Neural crest cell (in vitro differentiated cells): ENCODE data around the gene FAM83D. TPM values are rescaled to one million over a fixed set of nuclear protein-coding genes. Genes with fewer than 3 reads are reported as not detected.

Experiments
- DNase-seq: peaks from one replicate; pipeline ENCODE4 v3.0.0; 2021; ENCODE audit warnings: low read depth, mixed read lengths, low spot score
- H3K27ac Mint-ChIP-seq: one replicate; pipeline ENCODE4 v1.8.0; 2021; ENCODE audit warnings: mild to moderate bottlenecking, mixed read lengths; ENCODE audit not compliant: unreplicated experiment
- H3K27me3 Mint-ChIP-seq: 2 replicates; pipeline ENCODE4 v1.8.0; 2021; ENCODE audit warnings: low read depth, mild to moderate bottlenecking, mixed read lengths
- H3K36me3 Mint-ChIP-seq: 2 replicates; pipeline ENCODE4 v1.8.0; 2021; ENCODE audit warnings: low read depth, mild to moderate bottlenecking, mixed read lengths
- H3K4me1 Mint-ChIP-seq: 2 replicates; pipeline ENCODE4 v1.8.0; 2021; ENCODE audit warnings: mixed read lengths
- H3K4me3 Mint-ChIP-seq: one replicate; pipeline ENCODE4 v1.8.0; 2021; ENCODE audit warnings: mild to moderate bottlenecking, mixed read lengths
- H3K9me3 Mint-ChIP-seq: 2 replicates; pipeline ENCODE4 v1.8.0; 2021; ENCODE audit warnings: mixed read lengths
- total RNA-seq: library from RNA; stranded (reverse); gene quantifications from 2 replicates; pipeline ENCODE4 v1.2.1, GENCODE V29; 2021
- TF ChIP-seq, protein P1 (sequence below): fragments of 200-600 bp; sonication (generic); conservative IDR thresholded peaks from 2 replicates; pipeline ENCODE4 v1.5.0; 2021; ENCODE audit warnings: antibody characterized with exemption, mild to moderate bottlenecking

The FAM83D gene
- total RNA-seq, 1 donor from 2014 or later, result 37.9 TPM

DNA sequence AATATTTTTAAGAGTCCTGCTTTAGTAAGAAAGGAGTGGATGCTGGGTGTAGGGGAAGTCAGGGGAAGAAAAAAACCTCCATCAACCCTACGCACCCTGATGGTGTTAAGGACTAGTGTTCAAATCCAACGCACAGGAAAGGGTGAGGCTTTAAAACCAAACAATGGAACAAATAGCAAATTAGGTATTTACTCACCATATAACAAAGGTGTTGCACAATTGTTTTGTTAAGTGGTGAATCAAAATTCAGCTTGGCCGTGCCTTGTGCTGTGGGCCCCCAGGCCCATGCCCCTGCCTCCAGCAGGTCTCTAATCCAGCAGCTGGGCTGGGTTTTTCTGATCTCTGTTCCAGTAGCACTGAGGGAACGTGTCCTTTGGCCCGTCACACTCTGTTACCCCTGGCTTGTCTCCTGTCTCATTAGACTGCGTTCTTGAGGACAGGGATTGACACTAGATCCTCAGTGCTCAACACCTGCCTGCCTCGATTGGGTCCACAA is 11.8 kb downstream of the FAM83D start:
- Mint-ChIP-seq H3K27ac (no peak overlapping the region), H3K9me3 (no peaks in the 10 kb centered on the region), H3K4me1 (peaks cover 15% of the 10 kb centered on the region), H3K4me3 (no peak overlapping the region), H3K36me3 (peaks cover 8% of the 10 kb centered on the region), H3K27me3 (no peaks in the 10 kb centered on the region)
- no peak for DNase-seq
- TF ChIP-seq, protein P1, sequence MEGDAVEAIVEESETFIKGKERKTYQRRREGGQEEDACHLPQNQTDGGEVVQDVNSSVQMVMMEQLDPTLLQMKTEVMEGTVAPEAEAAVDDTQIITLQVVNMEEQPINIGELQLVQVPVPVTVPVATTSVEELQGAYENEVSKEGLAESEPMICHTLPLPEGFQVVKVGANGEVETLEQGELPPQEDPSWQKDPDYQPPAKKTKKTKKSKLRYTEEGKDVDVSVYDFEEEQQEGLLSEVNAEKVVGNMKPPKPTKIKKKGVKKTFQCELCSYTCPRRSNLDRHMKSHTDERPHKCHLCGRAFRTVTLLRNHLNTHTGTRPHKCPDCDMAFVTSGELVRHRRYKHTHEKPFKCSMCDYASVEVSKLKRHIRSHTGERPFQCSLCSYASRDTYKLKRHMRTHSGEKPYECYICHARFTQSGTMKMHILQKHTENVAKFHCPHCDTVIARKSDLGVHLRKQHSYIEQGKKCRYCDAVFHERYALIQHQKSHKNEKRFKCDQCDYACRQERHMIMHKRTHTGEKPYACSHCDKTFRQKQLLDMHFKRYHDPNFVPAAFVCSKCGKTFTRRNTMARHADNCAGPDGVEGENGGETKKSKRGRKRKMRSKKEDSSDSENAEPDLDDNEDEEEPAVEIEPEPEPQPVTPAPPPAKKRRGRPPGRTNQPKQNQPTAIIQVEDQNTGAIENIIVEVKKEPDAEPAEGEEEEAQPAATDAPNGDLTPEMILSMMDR, result no peak

GRCh38 chr20:38939686-38940085 is 13.5 kb downstream of the FAM83D start:
- no peaks in the 10 kb centered on the region for H3K27me3 Mint-ChIP-seq
- no peak overlapping the region for H3K4me3 Mint-ChIP-seq
- H3K36me3 Mint-ChIP-seq, result peaks cover 11% of the 10 kb centered on the region
- DNase-seq, result no peak
- H3K4me1 Mint-ChIP-seq, result peaks cover 8% of the 10 kb centered on the region
- H3K27ac Mint-ChIP-seq, result no peak overlapping the region
- H3K9me3 Mint-ChIP-seq, result no peaks in the 10 kb centered on the region
- TF ChIP-seq, protein P1, result no peak

GRCh38 chr20:38940644-38941043 is 14.4 kb downstream of the FAM83D start:
- no peak overlapping the region for H3K27ac Mint-ChIP-seq
- TF ChIP-seq, protein P1, result no peak
- H3K4me3 Mint-ChIP-seq, result no peak overlapping the region
- H3K4me1 Mint-ChIP-seq, result peaks cover 6% of the 10 kb centered on the region
- peaks cover 13% of the 10 kb centered on the region for H3K36me3 Mint-ChIP-seq
- H3K9me3 Mint-ChIP-seq, result no peaks in the 10 kb centered on the region
- DNase-seq, result no peak
- H3K27me3 Mint-ChIP-seq, result no peaks in the 10 kb centered on the region

GRCh38 chr20:38941726-38942389 is 15.6 kb downstream of the FAM83D start:
- TF ChIP-seq, protein P1, result peak; percentile 18
- H3K4me1 Mint-ChIP-seq, result no peaks in the 10 kb centered on the region
- DNase-seq, result no peak
- H3K27ac Mint-ChIP-seq, result peak overlapping the region; percentile 90
- H3K27me3 Mint-ChIP-seq, result no peaks in the 10 kb centered on the region
- H3K4me3 Mint-ChIP-seq, result no peak overlapping the region
- H3K9me3 Mint-ChIP-seq, result no peaks in the 10 kb centered on the region
- H3K36me3 Mint-ChIP-seq, result peaks cover 13% of the 10 kb centered on the region

GRCh38 chr20:38945012-38945411 is 18.8 kb downstream of the FAM83D start:
- no peak for DNase-seq
- no peak overlapping the region for H3K27ac Mint-ChIP-seq
- no peaks in the 10 kb centered on the region for H3K27me3 Mint-ChIP-seq
- peaks cover 18% of the 10 kb centered on the region for H3K36me3 Mint-ChIP-seq
- TF ChIP-seq, protein P1, result no peak
- H3K4me3 Mint-ChIP-seq, result no peak overlapping the region
- H3K4me1 Mint-ChIP-seq, result no peaks in the 10 kb centered on the region
- no peaks in the 10 kb centered on the region for H3K9me3 Mint-ChIP-seq
